ENCODE results near the gene CAMTA1.

Gene CAMTA1

GRCh38 chr1:6991266-6991665 lies 206.0 kb downstream of the CAMTA1 start:
- DNase-seq (ENCODE audit: low read depth), result peak; percentile 70
- H3K4me3 ChIP-seq (ENCODE audit: low read length), result no peak overlapping the region
- no peak for TF ChIP-seq CTCF (IDR thresholded peaks at IDR 0.05; ENCODE audit: insufficient read depth, low read depth, low read length, missing control alignments)

GRCh38 chr1:6995789-6996188 lies 210.5 kb downstream of the CAMTA1 start:
- no peak for DNase-seq (ENCODE audit: low read depth)
- TF ChIP-seq CTCF (IDR thresholded peaks at IDR 0.05; ENCODE audit: insufficient read depth, low read depth, low read length, missing control alignments), result no peak
- H3K4me3 ChIP-seq (ENCODE audit: low read length), result no peak overlapping the region

- no peak overlapping the region for H3K4me3 ChIP-seq (ENCODE audit: low read length)
- TF ChIP-seq CTCF (IDR thresholded peaks at IDR 0.05; ENCODE audit: insufficient read depth, low read depth, low read length, missing control alignments), result no peak
- DNase-seq (ENCODE audit: low read depth), result no peak
Observed at GRCh38 chr1:6996371-6996770, 211.1 kb downstream of the CAMTA1 start.

- no peak for TF ChIP-seq CTCF (IDR thresholded peaks at IDR 0.05; ENCODE audit: insufficient read depth, low read depth, low read length, missing control alignments)
- H3K4me3 ChIP-seq (ENCODE audit: low read length), result no peak overlapping the region
- no peak for DNase-seq (ENCODE audit: low read depth)
Observed at GRCh38 chr1:6996866-6997265, 211.6 kb downstream of the CAMTA1 start.

GRCh38 chr1:6998267-6998666 lies 213.0 kb downstream of the CAMTA1 start:
- H3K4me3 ChIP-seq (ENCODE audit: low read length), result no peak overlapping the region
- DNase-seq (ENCODE audit: low read depth), result no peak
- TF ChIP-seq CTCF (IDR thresholded peaks at IDR 0.05; ENCODE audit: insufficient read depth, low read depth, low read length, missing control alignments), result no peak

- DNase-seq (ENCODE audit: low read depth), result no peak
- TF ChIP-seq CTCF (IDR thresholded peaks at IDR 0.05; ENCODE audit: insufficient read depth, low read depth, low read length, missing control alignments), result no peak
- no peak overlapping the region for H3K4me3 ChIP-seq (ENCODE audit: low read length)
Observed at GRCh38 chr1:6999826-7000225, 214.6 kb downstream of the CAMTA1 start.

GRCh38 chr1:7000720-7001119 lies 215.5 kb downstream of the CAMTA1 start:
- no peak for DNase-seq (ENCODE audit: low read depth)
- H3K4me3 ChIP-seq (ENCODE audit: low read length), result no peak overlapping the region
- no peak for TF ChIP-seq CTCF (IDR thresholded peaks at IDR 0.05; ENCODE audit: insufficient read depth, low read depth, low read length, missing control alignments)

Data from epithelial cell of esophagus (primary cell).